HepG2 (cell line): ENCODE data around the gene MC1R. TPM values are rescaled to one million over a fixed set of nuclear protein-coding genes. Genes with fewer than 3 reads are reported as not detected.
A peak's percentile ranks its signal among the peaks of the same experiment; 100 is the strongest.

Experiments
- ARHGAP35 ChIP-seq: sonication (generic); formaldehyde crosslinking; IDR thresholded peaks from 2 replicates; pipeline ENCODE4 v1.9.0; 2022; ENCODE audit warnings: mild to moderate bottlenecking, inconsistent platforms, moderate library complexity, missing genetic modification reagents, borderline replicate concordance
- EEA1 ChIP-seq: sonication (generic); formaldehyde crosslinking; IDR thresholded peaks from 2 replicates; pipeline ENCODE4 v1.5.1; 2020; ENCODE audit warnings: mild to moderate bottlenecking, missing genetic modification reagents, borderline replicate concordance
- ELF3 ChIP-seq: IDR thresholded peaks from 2 replicates; pipeline ENCODE4 v1.6.1; 2016; ENCODE audit warnings: missing genetic modification reagents, missing compliant biosample characterization
- ETV6 ChIP-seq: sonication (generic); formaldehyde crosslinking; conservative IDR thresholded peaks from 2 replicates; pipeline ENCODE4 v1.4.0; 2020; ENCODE audit warnings: missing genetic modification reagents
- GABPB1 ChIP-seq: IDR thresholded peaks from 2 replicates; pipeline ENCODE4 v1.6.1; 2016; ENCODE audit warnings: mild to moderate bottlenecking, missing genetic modification reagents, moderate library complexity, missing compliant biosample characterization
- HHEX ChIP-seq: IDR thresholded peaks from 2 replicates; pipeline ENCODE4 v1.6.1; 2016; ENCODE audit warnings: control low read depth
- MYC ChIP-seq: sonication (generic); formaldehyde crosslinking; IDR thresholded peaks from 2 replicates; pipeline ENCODE4 v1.9.0; 2021; ENCODE audit warnings: missing genetic modification reagents, borderline replicate concordance
- SP1 ChIP-seq, 2 experiments: fragments of 450-650 bp in 1 of 2; sonication (generic) in 1 of 2; formaldehyde crosslinking in 1 of 2; IDR thresholded peaks; 2 replicates each; pipeline versions ENCODE4 v1.4.0 to v1.6.1; 2016 to 2020; ENCODE audit warnings: missing genetic modification reagents in 1 of 2
- SPEN ChIP-seq: sonication (generic); formaldehyde crosslinking; IDR thresholded peaks from 2 replicates; pipeline ENCODE4 v1.5.1; 2020; ENCODE audit warnings: low read depth, mild to moderate bottlenecking, missing genetic modification reagents
- ZBTB38 ChIP-seq: sonication (generic); formaldehyde crosslinking; IDR thresholded peaks from 2 replicates; pipeline ENCODE4 v1.5.1; 2020; ENCODE audit warnings: mild to moderate bottlenecking, missing genetic modification reagents
- ZNF550 ChIP-seq: sonication (generic); formaldehyde crosslinking; IDR thresholded peaks from 2 replicates; pipeline ENCODE4 v1.4.0; 2020; ENCODE audit warnings: mild to moderate bottlenecking, missing genetic modification reagents, borderline replicate concordance
- ZNF572 ChIP-seq: sonication (generic); formaldehyde crosslinking; IDR thresholded peaks from 2 replicates; pipeline ENCODE4 v1.5.1; 2020; ENCODE audit warnings: mild to moderate bottlenecking, missing genetic modification reagents
- polyA plus RNA-seq, 8 experiments: library from polyadenylated mRNA; depleted of rRNA in 3 of 8; stranded (reverse) in 7 of 8; unstranded in 1 of 8; fragments of >200 nt; fragmentation: Illumina TruSeq in 4 of 8; extraction: Trizol in 4 of 8; gene quantifications; 2 replicates each; pipeline versions ENCODE4 v1.2.1 to v1.2.3, GENCODE V29; 2011 to 2016; ENCODE audit warnings: low read depth in 4 of 8, missing spikeins in 1 of 8, mixed read lengths in 1 of 8; ENCODE audit not compliant: insufficient read depth in 1 of 8
- total RNA-seq, 5 experiments: library from RNA; depleted of rRNA; stranded (reverse); fragments of >200 nt; fragmentation: Illumina TruSeq; extraction: Trizol; gene quantifications; 2 replicates each; pipeline ENCODE4 v1.2.3, GENCODE V29; 2016; ENCODE audit warnings: low read depth in 1 of 5
- TF ChIP-seq, protein P1 (sequence below): sonication (generic); formaldehyde crosslinking; IDR thresholded peaks from 2 replicates; pipeline ENCODE4 v1.5.1; 2020; ENCODE audit warnings: missing genetic modification reagents, mild to moderate bottlenecking, borderline replicate concordance
- TF ChIP-seq, protein P2 (sequence below): sonication (generic); formaldehyde crosslinking; IDR thresholded peaks from 2 replicates; pipeline ENCODE4 v1.5.0; 2020; ENCODE audit warnings: mild to moderate bottlenecking, missing genetic modification reagents
- TF ChIP-seq, protein P3 (sequence below): sonication (generic); formaldehyde crosslinking; IDR thresholded peaks from 2 replicates; pipeline ENCODE4 v1.4.0; 2020; ENCODE audit warnings: missing genetic modification reagents
- TF ChIP-seq, protein P4 (sequence below): sonication (generic); formaldehyde crosslinking; IDR thresholded peaks from 2 replicates; pipeline ENCODE4 v1.4.0; 2020; ENCODE audit warnings: mild to moderate bottlenecking, missing genetic modification reagents
- TF ChIP-seq, protein P5 (sequence below): sonication (generic); IDR thresholded peaks from 2 replicates; pipeline ENCODE4 v1.6.1; 2016; ENCODE audit warnings: low read depth, borderline replicate concordance
- TF ChIP-seq, protein P6 (sequence below): sonication (generic); formaldehyde crosslinking; IDR thresholded peaks from 2 replicates; pipeline ENCODE4 v1.4.0; 2020; ENCODE audit warnings: low read depth, mild to moderate bottlenecking, missing genetic modification reagents

MC1R gene
- total and polyA plus RNA-seq, 2 of the 13 experiments (the other 11 are each of a cell fraction or from before 2014, with no cell fraction given), result 9.1 to 14.8 TPM

DNA sequence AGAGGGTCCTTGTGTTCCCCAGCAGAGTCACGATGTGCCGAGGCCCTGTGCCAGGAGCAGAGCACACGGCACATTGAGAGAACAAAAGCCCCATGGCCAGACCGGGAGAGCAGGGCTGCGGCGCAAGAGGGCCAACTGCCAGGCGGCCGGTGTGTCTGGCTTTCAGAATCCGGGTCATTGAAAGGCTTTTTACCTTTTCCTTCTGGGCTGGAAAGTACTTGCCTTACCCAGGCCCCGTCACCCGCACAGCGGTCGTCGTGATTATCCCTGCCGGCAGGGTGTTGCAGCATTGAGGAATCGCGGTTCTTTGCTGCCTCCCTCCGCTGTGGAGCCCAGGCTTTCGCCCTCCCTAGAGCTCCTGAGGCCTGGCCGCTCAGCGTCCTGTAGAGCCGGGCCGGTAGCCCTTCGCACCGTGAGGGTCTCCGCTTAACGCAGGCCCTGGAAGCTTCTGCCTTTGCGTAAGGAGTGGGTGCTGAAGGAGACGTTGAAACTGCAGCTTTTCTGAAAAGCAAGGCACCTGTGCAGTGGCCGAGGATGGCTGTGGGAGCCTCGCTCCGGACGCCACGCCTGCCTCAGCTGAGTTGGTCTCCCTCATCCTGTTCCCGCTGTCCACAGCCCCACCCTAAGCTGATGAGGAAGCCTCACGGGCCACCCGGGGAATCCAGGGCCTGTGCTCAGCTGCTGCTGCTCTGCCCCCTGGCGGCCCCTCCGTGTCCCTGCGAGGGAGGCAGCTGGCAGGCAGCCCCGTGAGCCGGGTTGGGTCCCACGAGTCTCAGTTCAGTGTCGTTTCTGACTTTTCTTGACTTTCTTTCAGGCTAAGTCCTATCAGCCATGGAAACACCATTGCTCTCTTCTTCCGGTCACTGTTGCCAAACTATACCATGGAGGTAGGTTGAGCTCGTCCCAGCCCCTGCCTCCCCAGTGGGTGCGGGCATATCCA is 8.6 kb upstream of the MC1R start (continued):
- peak; percentile 98 for TF ChIP-seq ZBTB38 (CRISPR knock-in tag)
- TF ChIP-seq ZNF572 (CRISPR knock-in tag), result peak; percentile 74; the same call in 1 of the 2 replicates
- peak; percentile 85 for TF ChIP-seq SPEN
- peak; percentile 78 for TF ChIP-seq EEA1 (CRISPR knock-in tag)
- TF ChIP-seq ARHGAP35 (CRISPR knock-in tag), result peak; percentile 52; the same call in 1 of the 2 replicates
- peak; percentile 56 for TF ChIP-seq MYC
- TF ChIP-seq, protein P1, sequence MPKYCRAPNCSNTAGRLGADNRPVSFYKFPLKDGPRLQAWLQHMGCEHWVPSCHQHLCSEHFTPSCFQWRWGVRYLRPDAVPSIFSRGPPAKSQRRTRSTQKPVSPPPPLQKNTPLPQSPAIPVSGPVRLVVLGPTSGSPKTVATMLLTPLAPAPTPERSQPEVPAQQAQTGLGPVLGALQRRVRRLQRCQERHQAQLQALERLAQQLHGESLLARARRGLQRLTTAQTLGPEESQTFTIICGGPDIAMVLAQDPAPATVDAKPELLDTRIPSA (CRISPR knock-in tag), result no peak
- TF ChIP-seq, protein P2, sequence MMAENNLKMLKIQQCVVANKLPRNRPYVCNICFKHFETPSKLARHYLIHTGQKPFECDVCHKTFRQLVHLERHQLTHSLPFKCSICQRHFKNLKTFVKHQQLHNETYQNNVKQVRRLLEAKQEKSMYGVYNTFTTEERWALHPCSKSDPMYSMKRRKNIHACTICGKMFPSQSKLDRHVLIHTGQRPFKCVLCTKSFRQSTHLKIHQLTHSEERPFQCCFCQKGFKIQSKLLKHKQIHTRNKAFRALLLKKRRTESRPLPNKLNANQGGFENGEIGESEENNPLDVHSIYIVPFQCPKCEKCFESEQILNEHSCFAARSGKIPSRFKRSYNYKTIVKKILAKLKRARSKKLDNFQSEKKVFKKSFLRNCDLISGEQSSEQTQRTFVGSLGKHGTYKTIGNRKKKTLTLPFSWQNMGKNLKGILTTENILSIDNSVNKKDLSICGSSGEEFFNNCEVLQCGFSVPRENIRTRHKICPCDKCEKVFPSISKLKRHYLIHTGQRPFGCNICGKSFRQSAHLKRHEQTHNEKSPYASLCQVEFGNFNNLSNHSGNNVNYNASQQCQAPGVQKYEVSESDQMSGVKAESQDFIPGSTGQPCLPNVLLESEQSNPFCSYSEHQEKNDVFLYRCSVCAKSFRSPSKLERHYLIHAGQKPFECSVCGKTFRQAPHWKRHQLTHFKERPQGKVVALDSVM, result no peak
- no peak for TF ChIP-seq HHEX (CRISPR knock-in tag)
- TF ChIP-seq, protein P3, sequence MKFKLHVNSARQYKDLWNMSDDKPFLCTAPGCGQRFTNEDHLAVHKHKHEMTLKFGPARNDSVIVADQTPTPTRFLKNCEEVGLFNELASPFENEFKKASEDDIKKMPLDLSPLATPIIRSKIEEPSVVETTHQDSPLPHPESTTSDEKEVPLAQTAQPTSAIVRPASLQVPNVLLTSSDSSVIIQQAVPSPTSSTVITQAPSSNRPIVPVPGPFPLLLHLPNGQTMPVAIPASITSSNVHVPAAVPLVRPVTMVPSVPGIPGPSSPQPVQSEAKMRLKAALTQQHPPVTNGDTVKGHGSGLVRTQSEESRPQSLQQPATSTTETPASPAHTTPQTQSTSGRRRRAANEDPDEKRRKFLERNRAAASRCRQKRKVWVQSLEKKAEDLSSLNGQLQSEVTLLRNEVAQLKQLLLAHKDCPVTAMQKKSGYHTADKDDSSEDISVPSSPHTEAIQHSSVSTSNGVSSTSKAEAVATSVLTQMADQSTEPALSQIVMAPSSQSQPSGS (CRISPR knock-in tag), result peak; percentile 17; the same call in 1 of the 2 replicates
- TF ChIP-seq, protein P4, sequence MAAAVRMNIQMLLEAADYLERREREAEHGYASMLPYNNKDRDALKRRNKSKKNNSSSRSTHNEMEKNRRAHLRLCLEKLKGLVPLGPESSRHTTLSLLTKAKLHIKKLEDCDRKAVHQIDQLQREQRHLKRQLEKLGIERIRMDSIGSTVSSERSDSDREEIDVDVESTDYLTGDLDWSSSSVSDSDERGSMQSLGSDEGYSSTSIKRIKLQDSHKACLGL (CRISPR knock-in tag), result peak; percentile 45; the same call in 1 of the 2 replicates
- TF ChIP-seq, protein P5, sequence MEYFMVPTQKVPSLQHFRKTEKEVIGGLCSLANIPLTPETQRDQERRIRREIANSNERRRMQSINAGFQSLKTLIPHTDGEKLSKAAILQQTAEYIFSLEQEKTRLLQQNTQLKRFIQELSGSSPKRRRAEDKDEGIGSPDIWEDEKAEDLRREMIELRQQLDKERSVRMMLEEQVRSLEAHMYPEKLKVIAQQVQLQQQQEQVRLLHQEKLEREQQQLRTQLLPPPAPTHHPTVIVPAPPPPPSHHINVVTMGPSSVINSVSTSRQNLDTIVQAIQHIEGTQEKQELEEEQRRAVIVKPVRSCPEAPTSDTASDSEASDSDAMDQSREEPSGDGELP, result peak; percentile 85; the same call in 1 of the 2 replicates
- TF ChIP-seq, protein P6, sequence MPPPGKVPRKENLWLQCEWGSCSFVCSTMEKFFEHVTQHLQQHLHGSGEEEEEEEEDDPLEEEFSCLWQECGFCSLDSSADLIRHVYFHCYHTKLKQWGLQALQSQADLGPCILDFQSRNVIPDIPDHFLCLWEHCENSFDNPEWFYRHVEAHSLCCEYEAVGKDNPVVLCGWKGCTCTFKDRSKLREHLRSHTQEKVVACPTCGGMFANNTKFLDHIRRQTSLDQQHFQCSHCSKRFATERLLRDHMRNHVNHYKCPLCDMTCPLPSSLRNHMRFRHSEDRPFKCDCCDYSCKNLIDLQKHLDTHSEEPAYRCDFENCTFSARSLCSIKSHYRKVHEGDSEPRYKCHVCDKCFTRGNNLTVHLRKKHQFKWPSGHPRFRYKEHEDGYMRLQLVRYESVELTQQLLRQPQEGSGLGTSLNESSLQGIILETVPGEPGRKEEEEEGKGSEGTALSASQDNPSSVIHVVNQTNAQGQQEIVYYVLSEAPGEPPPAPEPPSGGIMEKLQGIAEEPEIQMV (CRISPR knock-in tag), result 0 out of 2 replicates have a peak, but pooled peaks have one; percentile 62
- 0 out of 2 replicates have a peak, but pooled peaks have one; percentile 50 for TF ChIP-seq ELF3
- peak; percentile 58 for TF ChIP-seq GABPB1 (CRISPR knock-in tag)
- TF ChIP-seq SP1 (IDR thresholded peaks at IDR 0.05), result no peak
- TF ChIP-seq SP1 (CRISPR knock-in tag; IDR thresholded peaks at IDR 0.05), result no peak
- peak; percentile 28; the same call in 1 of the 2 replicates for TF ChIP-seq ETV6 (CRISPR knock-in tag)
- 0 out of 2 replicates have a peak, but pooled peaks have one; percentile 17 for TF ChIP-seq ZNF550
